Stimulated activated naive B cell treated with anti-CD40 and anti-IgM and Interleukin-4, amounts not matched to agents 10 μg/mL and 1 μg/mL and 100 μg/mL, for 72 hours (primary cell): Measurements from ENCODE around the gene CACNA1C.

Experiments used
- ATAC-seq, 2 donors: fragments of 150-1000 bp; cut with Tn5 transposase; replicated peaks; 2 replicates each; pipeline ENCODE4 v1.10.0; 2021; ENCODE audit warnings: moderate library complexity in 1 of 2
- DNase-seq: peaks from one replicate; pipeline ENCODE4 v3.0.0; 2021
- H3K27ac Mint-ChIP-seq: one replicate; pipeline ENCODE4 v1.8.0; 2022; ENCODE audit warnings: mild to moderate bottlenecking, mixed read lengths
- H3K27me3 Mint-ChIP-seq, 2 donors: one replicate each; pipeline ENCODE4 v1.8.0; 2022; ENCODE audit warnings: mixed read lengths in 2 of 2
- H3K36me3 Mint-ChIP-seq, 2 donors: one replicate each; pipeline ENCODE4 v1.8.0; 2022; ENCODE audit warnings: mixed read lengths in 2 of 2, mild to moderate bottlenecking in 1 of 2
- H3K4me1 Mint-ChIP-seq, 2 donors: one replicate each; pipeline ENCODE4 v1.8.0; 2022; ENCODE audit warnings: mixed read lengths in 2 of 2, mild to moderate bottlenecking in 1 of 2
- H3K4me3 Mint-ChIP-seq, 2 donors: one replicate each; pipeline ENCODE4 v1.8.0; 2022; ENCODE audit warnings: mild to moderate bottlenecking in 2 of 2, mixed read lengths in 2 of 2, moderate library complexity in 1 of 2
- H3K9me3 Mint-ChIP-seq, 2 donors: one replicate each; pipeline ENCODE4 v1.8.0; 2022; ENCODE audit warnings: mixed read lengths in 2 of 2, mild to moderate bottlenecking in 1 of 2

CACNA1C gene

DNA sequence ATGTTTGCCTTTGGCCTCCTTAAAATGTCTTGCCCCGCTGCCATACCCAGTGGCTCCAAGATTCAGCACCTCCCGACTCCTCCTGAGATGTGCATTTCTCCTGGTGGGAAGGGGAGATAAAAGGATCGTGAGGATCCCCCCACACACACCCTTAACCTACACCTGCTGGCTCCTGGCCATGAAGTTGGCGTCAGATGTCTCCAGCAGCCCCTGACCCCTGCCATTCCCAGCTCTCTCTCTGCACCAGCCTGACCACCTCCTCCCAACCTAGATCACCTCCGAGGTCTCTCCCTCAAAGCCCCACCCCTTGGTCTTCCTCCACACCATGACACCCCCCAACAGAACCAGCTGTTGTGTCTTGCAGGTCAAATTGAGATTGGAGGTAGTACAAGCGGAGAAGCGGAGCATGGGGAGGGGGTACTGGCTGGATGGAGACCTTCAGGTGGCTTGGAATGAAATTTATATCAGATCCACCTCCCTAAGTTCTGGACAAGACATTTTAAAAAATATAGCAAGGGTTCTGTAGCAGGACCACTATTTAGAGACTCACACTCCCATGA lies 590.9 kb downstream of the CACNA1C start:
- ATAC-seq (no peak), DNase-seq (no peak)
- Mint-ChIP-seq H3K4me1 (no peaks in the 10 kb centered on the region), H3K4me3 (no peak overlapping the region), H3K27ac (no peak overlapping the region), H3K9me3 (no peaks in the 10 kb centered on the region), H3K27me3 (peaks cover 30 to 49% of the 10 kb centered on the region in 2 donors), H3K36me3 (no peaks in the 10 kb centered on the region)

DNA sequence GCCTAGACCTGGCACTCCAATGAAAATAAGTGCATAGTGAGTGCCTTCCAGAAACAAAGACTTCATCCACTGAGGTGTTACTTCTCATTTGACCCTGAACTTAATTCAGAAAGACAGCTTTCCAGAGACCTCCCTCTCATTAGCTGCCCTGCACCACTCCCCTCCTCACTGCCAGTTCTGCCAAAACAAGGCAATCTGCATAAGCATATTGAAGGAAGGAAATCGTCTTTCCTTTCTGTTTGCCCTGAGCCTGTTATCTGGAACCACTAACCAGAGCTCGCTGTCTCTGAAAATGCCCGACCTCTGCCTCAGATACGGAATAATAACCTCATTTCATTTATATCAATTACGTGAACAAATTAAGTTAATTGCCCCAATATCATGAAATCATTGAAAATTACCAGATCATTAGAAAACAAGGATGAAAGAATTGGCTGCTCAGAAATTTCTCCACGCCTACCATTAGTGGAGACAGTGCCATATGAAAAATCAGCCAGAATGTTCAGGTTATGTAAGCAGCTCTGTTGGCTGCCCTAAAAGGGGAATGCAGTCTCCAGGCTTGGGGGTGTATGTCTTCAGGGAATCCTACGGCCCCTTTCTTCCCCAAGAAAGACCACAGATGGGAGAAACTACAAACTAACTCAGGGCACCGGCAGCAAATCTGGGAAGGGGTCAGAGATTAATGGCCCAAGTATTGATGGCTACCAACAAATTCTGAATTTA lies 592.1 kb downstream of the CACNA1C start:
- Mint-ChIP-seq H3K4me3 (no peak overlapping the region), H3K9me3 (no peaks in the 10 kb centered on the region), H3K27ac (no peak overlapping the region), H3K4me1 (no peaks in the 10 kb centered on the region), H3K27me3 (peaks cover 35 to 45% of the 10 kb centered on the region in 2 donors), H3K36me3 (no peaks in the 10 kb centered on the region)
- ATAC-seq (no peak), DNase-seq (no peak)

DNA sequence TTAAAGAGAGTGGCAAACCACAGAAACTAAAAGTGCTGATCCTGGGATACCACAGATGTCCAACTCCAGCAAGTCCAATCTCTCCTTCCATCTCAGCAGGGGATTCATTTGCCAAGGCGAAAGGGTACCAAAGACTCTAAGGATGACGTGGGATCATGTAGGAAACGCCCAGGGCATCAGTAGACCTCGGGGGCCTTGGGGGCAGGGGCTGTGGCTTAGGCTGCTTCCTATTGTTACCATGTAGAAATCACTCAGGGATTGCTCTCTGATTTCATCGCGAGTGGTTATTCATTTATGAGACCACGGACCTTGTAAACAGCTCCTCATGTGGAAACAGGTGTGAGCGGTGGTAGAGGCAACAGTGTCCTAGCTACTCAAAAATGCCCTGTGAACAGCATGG lies 592.7 kb downstream of the CACNA1C start:
- no peak overlapping the region for H3K4me3 Mint-ChIP-seq
- no peak for DNase-seq
- no peaks in the 10 kb centered on the region for H3K4me1 Mint-ChIP-seq
- H3K36me3 Mint-ChIP-seq, result no peaks in the 10 kb centered on the region
- H3K27ac Mint-ChIP-seq, result no peak overlapping the region
- peaks cover 41 to 44% of the 10 kb centered on the region in 2 donors for H3K27me3 Mint-ChIP-seq
- no peaks in the 10 kb centered on the region for H3K9me3 Mint-ChIP-seq
- no peak for ATAC-seq

DNA sequence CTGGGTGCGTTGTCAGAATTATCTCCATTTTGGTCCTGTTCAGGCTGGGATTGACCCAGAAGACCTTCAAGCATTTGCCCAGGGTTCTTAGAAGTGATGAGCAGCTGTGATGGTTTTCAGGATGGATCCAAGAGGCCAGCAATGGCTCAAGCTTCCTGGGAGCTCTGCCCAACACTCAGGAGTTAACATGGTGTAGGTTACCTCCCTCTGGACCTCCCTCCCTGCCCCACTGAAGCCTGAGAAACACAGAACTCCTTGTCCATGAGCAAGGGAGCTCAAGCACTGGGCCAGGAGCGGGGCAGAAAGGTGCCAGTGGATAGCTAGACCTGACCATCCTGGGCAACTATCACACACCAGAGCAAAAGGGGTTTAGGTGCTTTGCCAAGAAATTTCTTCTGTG lies 593.6 kb downstream of the CACNA1C start:
- DNase-seq, result no peak
- H3K4me1 Mint-ChIP-seq, result no peaks in the 10 kb centered on the region
- no peak overlapping the region for H3K27ac Mint-ChIP-seq
- no peak overlapping the region for H3K4me3 Mint-ChIP-seq
- H3K36me3 Mint-ChIP-seq, result no peaks in the 10 kb centered on the region
- H3K9me3 Mint-ChIP-seq, result no peaks in the 10 kb centered on the region
- ATAC-seq, result no peak
- H3K27me3 Mint-ChIP-seq, result peaks cover 43 to 48% of the 10 kb centered on the region in 2 donors

DNA sequence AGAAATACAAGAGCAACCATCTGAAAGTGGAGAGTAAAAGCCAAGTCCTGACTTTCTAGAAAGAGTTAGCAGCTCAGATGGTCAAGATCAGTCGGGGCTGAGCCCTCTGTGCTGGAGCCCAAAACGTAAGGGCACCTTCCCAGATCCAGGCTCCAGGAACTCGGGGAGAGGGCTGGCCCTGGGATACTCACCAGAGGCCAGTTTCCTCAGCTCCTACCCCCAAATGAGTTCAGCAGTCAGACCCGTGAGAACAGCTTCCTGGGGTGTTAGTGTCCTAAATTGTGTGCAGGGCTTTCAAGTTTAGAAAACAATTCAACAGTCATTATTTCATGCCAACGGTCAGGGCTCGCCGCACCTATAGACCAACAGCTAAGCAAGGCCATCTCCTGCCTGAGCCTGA lies 594.4 kb downstream of the CACNA1C start:
- H3K4me3 Mint-ChIP-seq, result no peak overlapping the region
- no peak overlapping the region for H3K27ac Mint-ChIP-seq
- peaks cover 43 to 46% of the 10 kb centered on the region in 2 donors for H3K27me3 Mint-ChIP-seq

DNA sequence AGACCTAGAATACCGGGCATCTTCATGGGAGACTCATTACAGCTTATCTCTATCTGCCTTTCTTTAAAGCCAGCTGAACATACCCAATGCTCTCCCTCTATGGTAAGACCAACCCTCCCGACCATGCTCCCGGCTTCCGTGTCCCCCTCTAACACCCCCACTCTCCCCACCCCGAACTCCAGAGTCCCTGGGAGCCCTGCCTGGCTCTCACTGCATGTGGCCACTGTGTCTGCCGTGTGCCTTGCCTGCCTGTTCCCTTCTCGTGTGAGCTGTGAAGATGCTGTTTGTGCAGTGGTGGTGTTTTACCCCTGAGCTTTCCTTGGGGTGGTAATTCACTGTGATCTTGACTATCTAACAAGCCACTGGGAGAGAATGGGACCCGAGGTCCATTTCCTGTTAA lies 595.6 kb downstream of the CACNA1C start:
- Mint-ChIP-seq H3K27me3 (peaks cover 38 to 42% of the 10 kb centered on the region in 2 donors), H3K27ac (no peak overlapping the region), H3K4me3 (no peak overlapping the region), H3K9me3 (no peaks in the 10 kb centered on the region), H3K4me1 (no peaks in the 10 kb centered on the region), H3K36me3 (no peaks in the 10 kb centered on the region)
- DNase-seq (no peak), ATAC-seq (no peak)

More for the DNA sequence above, 594.4 kb downstream of the CACNA1C start:
- no peaks in the 10 kb centered on the region for H3K4me1 Mint-ChIP-seq
- H3K9me3 Mint-ChIP-seq, result no peaks in the 10 kb centered on the region
- no peak for ATAC-seq
- no peak for DNase-seq
- H3K36me3 Mint-ChIP-seq, result no peaks in the 10 kb centered on the region

DNA sequence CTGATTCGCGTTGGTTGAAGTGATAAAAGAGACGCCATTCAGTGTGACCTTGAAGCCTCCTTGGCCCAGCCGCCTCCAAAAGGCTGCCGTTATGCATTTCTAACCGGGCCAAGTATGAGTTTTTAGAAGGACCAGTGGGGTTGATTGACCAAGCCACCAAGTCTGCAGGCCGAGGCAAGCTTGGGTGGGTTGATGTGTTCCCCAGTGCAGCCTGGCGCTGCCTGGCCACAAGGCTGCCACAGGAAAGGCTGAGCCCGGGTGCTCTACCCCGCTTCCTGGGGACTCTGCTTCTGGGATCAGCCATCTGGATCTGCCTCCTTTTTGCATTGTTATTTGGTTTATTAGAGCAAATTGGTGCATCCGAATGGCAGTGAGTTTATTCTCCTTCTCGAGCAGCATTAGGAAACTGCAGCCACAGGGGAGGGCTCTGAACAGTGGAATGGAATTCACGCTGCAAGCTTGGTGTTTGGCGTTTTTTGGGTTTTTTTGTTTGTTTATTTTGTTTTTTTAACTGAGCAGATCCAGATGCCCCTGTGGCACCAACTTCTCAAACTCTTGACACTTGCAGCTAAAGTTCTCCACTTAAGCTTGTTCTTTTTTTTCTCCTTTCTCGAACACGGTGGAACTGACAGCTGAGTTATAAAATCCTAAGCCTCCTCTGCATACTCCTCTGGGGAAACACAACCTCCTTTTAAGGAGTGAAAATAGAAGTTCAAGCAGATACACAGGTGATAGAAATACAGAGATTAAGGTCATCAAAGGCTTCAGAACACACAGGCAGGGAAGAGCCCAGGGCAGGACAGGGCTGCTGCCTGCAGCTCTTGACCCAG lies 596.6 kb downstream of the CACNA1C start:
- Mint-ChIP-seq H3K27me3 (peaks cover 34 to 36% of the 10 kb centered on the region in 2 donors), H3K36me3 (no peaks in the 10 kb centered on the region), H3K4me3 (no peak overlapping the region), H3K4me1 (no peaks in the 10 kb centered on the region), H3K9me3 (no peaks in the 10 kb centered on the region), H3K27ac (no peak overlapping the region)
- no peak for ATAC-seq
- DNase-seq, result no peak

DNA sequence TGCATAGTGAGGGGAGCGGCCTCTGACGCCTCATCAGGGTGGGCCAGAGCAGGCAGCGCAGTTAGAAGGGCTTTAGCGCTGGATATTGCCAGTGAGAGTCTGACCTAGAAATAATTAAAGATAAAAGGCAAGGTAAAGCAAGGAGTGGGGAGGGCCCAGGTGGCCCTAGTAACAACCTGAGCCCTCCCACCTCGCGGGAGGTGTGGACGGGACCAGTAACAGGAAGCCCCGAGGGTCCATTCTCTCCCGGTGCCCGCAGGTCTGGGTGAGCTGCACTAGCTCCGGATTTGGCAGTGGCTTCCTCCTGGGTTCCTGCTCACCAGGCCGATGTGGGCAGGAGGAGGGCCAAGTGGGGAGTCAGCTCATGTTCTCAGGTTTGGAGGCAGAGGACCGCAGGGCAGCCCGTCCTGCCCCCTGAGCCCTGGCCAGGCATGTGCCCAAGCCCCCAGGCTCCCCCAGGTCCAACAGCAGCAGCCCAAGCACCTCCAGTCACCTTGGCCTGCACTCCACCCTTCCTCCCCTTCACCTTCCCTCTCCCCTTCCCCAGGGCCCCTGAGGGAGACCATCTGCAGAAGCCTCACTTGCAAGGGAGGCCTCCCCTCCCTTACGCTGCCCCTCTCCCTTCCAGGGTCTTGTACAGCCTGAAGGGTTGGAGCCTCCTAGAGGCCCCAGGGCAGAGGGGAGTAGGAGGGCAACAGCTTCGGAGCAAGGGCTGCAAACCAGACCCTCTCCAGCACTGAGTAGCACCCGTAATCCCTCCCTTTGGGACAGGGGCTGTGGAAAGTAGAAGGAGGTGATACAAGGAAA lies 597.7 kb downstream of the CACNA1C start:
- Mint-ChIP-seq H3K4me1 (no peaks in the 10 kb centered on the region), H3K4me3 (no peak overlapping the region), H3K9me3 (no peaks in the 10 kb centered on the region), H3K27ac (no peak overlapping the region), H3K27me3 (peaks cover 25% of the 10 kb centered on the region in 2 donors), H3K36me3 (no peaks in the 10 kb centered on the region)
- ATAC-seq (no peak), DNase-seq (no peak)

DNA sequence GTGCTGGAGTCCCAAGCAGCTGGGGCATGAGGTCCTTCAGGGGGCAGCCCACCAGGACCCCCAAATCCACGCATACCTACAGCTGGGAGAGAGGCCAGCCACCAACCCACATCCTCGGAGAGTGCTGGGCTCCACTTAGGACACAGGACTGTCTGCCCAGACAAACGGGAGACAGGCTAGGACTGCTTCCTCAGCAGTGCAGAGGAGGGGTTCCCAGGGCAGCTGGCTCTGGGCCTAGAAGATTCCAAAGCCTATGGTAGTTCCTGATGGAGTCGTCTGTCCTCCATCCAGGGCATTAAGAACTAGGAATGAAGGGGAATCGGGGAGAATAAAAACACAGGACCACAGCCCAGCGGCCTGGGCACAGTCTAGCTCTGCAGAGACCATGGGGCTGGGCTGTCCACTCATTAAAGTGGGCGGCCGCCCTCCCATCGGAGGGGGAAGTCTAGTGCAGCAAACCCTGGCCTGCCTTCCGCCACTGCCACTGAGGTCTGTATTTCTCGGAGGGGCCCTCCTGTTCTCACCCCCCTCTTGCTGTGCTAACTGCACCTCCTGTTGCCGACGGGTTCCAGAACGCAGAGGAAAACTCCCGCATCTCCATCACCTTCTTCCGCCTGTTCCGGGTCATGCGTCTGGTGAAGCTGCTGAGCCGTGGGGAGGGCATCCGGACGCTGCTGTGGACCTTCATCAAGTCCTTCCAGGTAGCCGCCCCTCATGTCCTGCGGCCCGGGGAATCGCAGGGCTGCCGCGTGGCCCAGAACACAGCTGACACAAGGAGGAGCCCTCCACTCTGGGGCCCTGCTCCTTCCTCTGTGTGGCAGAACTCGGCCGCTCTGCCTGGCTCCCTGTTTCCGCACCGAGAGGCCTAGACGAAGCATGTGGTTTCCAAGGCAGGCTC lies 598.5 kb downstream of the CACNA1C start:
- ATAC-seq (no peak), DNase-seq (no peak)
- Mint-ChIP-seq H3K27ac (no peak overlapping the region), H3K9me3 (no peaks in the 10 kb centered on the region), H3K36me3 (no peaks in the 10 kb centered on the region), H3K4me1 (no peaks in the 10 kb centered on the region), H3K4me3 (no peak overlapping the region), H3K27me3 (peaks cover 19 to 22% of the 10 kb centered on the region in 2 donors)

DNA sequence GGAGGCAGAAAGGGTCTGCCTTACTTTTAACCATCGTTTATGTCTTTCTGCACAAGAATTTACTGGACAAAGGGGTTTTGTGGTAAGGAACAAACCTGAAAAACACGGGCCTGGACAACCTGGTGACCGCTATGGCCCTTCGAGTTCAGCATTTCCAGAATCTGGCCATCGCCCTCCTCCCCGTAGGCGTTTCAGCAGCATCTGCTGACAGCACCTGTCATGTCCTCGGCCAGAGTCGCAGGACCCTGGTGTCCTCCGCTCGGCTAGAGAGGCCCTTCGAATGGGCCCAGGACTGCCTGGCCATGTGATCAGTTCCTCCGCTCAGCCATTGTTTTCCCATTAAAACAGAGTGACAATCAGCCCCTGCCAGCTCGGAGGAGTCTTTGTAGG lies 599.2 kb downstream of the CACNA1C start:
- Mint-ChIP-seq H3K36me3 (no peaks in the 10 kb centered on the region), H3K9me3 (peaks cover 0 to 1% of the 10 kb centered on the region in 2 donors), H3K27ac (no peak overlapping the region), H3K4me1 (no peaks in the 10 kb centered on the region), H3K27me3 (peaks cover 12 to 15% of the 10 kb centered on the region in 2 donors), H3K4me3 (no peak overlapping the region)
- DNase-seq (no peak), ATAC-seq (no peak)

DNA sequence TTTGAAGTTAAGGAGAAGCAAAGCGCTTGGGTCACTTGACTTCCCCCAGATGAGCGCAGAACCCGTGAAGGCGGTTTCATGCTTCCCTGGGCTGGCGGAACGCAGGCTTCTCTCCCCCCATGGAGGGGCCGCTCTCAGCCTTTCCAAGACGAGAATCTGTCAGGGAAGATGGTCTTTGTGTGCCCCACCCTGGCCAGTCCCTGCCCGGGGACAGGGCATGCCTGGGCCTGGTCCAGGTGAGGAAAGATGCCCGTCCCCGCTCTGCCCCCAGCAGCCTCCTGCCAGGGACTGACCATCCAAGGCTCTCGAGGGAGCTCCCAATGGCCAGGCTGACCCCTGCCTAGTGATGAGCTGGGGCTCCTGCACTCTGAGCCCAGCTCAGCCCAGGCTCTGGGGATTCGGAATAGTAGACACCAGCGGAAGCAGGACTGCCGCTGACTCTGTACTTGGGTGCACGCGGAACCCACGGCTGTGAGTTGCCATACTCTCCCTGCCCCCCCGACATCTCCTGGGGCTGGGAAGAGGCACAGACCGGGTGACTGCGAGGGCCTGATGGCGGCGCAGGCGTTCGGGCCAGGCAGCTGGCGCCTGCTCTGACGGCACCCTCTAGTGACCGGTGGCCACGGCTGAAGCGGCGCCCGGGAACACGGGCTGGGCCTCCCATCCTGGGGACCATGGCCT lies 599.8 kb downstream of the CACNA1C start:
- Mint-ChIP-seq H3K27me3 (peaks cover 7 to 12% of the 10 kb centered on the region in 2 donors), H3K9me3 (peaks cover 0 to 1% of the 10 kb centered on the region in 2 donors), H3K4me1 (no peaks in the 10 kb centered on the region), H3K36me3 (no peaks in the 10 kb centered on the region), H3K4me3 (no peak overlapping the region), H3K27ac (no peak overlapping the region)
- no peak for ATAC-seq
- DNase-seq, result no peak

DNA sequence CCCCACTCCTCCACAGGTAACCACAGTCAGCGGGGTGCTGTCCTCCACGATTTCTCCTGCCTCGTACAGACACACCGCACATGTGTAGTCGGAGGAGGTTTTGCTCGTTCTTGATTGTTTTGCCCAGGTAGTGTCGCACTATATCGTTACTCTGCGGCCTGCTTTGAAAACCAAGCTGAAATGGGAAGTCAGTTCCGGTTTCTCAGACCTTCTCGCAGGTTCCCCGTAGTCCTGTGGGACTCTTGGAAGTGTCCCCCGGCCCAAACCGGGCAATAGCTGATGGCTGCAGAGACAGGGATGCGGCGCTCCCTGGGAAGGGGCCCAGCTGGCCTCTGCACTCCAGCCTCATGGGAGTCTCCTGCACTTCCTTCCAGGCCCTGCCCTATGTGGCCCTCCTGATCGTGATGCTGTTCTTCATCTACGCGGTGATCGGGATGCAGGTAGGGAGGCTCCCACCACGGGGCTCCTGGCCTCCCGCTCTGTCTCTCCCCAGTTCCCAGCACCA lies 600.7 kb downstream of the CACNA1C start:
- Mint-ChIP-seq H3K36me3 (no peaks in the 10 kb centered on the region), H3K27me3 (peaks cover 7 to 12% of the 10 kb centered on the region in 2 donors), H3K4me1 (no peaks in the 10 kb centered on the region), H3K27ac (no peak overlapping the region), H3K9me3 (peaks cover 0 to 1% of the 10 kb centered on the region in 2 donors), H3K4me3 (no peak overlapping the region)
- DNase-seq (no peak), ATAC-seq (no peak)

DNA sequence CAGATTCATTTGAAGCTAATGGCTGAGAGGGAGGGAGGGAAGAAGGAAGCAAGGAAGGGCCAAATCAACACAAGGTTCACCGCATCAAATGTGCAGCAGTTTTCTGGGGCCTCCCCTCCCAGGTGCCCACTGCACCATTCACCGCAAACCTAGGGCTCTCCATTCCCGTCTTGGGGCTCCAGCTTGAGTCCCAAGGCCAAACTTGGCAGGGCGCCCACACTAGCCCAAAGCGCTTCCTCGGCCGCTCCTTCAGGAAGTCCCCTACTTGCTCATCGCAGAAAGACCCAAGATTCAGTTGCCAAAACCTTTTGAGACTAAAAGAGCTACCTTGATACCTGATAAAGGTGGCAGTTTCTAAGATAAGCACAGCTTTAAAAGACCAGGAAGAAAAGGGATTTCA lies 601.5 kb downstream of the CACNA1C start:
- Mint-ChIP-seq H3K4me1 (no peaks in the 10 kb centered on the region), H3K27me3 (peaks cover 7 to 12% of the 10 kb centered on the region in 2 donors), H3K9me3 (peaks cover 0 to 1% of the 10 kb centered on the region in 2 donors), H3K27ac (no peak overlapping the region), H3K36me3 (no peaks in the 10 kb centered on the region), H3K4me3 (no peak overlapping the region)
- DNase-seq (no peak), ATAC-seq (no peak)
